IMR-90 (cell line): Measurements from ENCODE around the gene TYRP1. TPM values are rescaled to one million over a fixed set of nuclear protein-coding genes. Genes with fewer than 3 reads are reported as not detected.

Source experiments
- ATAC-seq: fragments of 200-7000 bp; cut with Tn5 transposase; 2 replicates; pipeline ENCODE4 v1.9.1; 2020; ENCODE audit warnings: low read depth, mild to moderate bottlenecking, moderate library complexity
- BruUV-seq: library from RNA; stranded (reverse); fragments of 400-500 nt; replicated peaks from 2 replicates; lab custom pipeline; 2021; lab: Mats Ljungman, UMichigan
- CTCF ChIA-PET: fragments of 300-600 bp; formaldehyde crosslinking; extraction: SDS; loops from one replicate; lab custom pipeline; 2021; ENCODE audit warnings: antibody characterized with exemption; lab: Yijun Ruan, JAX
- POLR2A ChIA-PET: fragments of 300-600 bp; sonication (Branson Sonifier 250); formaldehyde crosslinking; loops from one replicate; lab custom pipeline; 2022; ENCODE audit warnings: antibody characterized with exemption; ENCODE audit not compliant: unreplicated experiment; lab: Charles Lee
- DNase-seq: peaks from one replicate; pipeline ENCODE4 v3.0.0; 2013
- H2AFZ ChIP-seq: replicated peaks from 2 replicates; pipeline ENCODE3; 2013; ENCODE audit warnings: low read length, mild to moderate bottlenecking; ENCODE audit not compliant: poor library complexity
- H2AK5ac ChIP-seq: 2 replicates; pipeline ENCODE4 v1.6.1; 2013; ENCODE audit warnings: low read depth, low read length, inconsistent platforms
- H2AK9ac ChIP-seq: replicated peaks from 2 replicates; pipeline ENCODE3; 2013; ENCODE audit warnings: mild to moderate bottlenecking, low read depth, low read length, moderate library complexity; ENCODE audit not compliant: poor library complexity
- H2BK120ac ChIP-seq: 2 replicates; pipeline ENCODE4 v1.6.1; 2013; ENCODE audit warnings: low read depth, low read length, inconsistent platforms
- H2BK15ac ChIP-seq: 3 replicates; pipeline ENCODE4 v1.6.1; 2013; ENCODE audit warnings: low read depth, low read length, inconsistent platforms
- H2BK20ac ChIP-seq: 2 replicates; pipeline ENCODE4 v1.6.1; 2013; ENCODE audit warnings: low read depth, mild to moderate bottlenecking, inconsistent platforms, low read length, moderate library complexity
- H2BK5ac ChIP-seq: 2 replicates; pipeline ENCODE4 v1.6.1; 2013; ENCODE audit warnings: mild to moderate bottlenecking, low read depth, low read length, inconsistent platforms; ENCODE audit not compliant: poor library complexity, severe bottlenecking
- H3K14ac ChIP-seq: replicated peaks from 2 replicates; pipeline ENCODE4 v1.6.1; 2013; ENCODE audit warnings: low read depth, low read length, inconsistent platforms
- H3K18ac ChIP-seq: 2 replicates; pipeline ENCODE4 v1.6.1; 2013; ENCODE audit warnings: low read depth, low read length, control low read depth
- H3K23ac ChIP-seq: 2 replicates; pipeline ENCODE4 v1.6.1; 2013; ENCODE audit warnings: low read depth, low read length, inconsistent platforms
- H3K27ac ChIP-seq: 2 replicates; pipeline ENCODE4 v1.5.1; 2013; ENCODE audit warnings: mild to moderate bottlenecking, control low read depth, low read length; ENCODE audit not compliant: insufficient read depth
- H3K27me3 ChIP-seq: 2 replicates; pipeline ENCODE4 v1.6.1; 2013; ENCODE audit warnings: low read length; ENCODE audit not compliant: control insufficient read depth, insufficient read depth
- H3K36me3 ChIP-seq: 2 replicates; pipeline ENCODE4 v1.6.1; 2013; ENCODE audit warnings: low read length, mixed read lengths; ENCODE audit not compliant: control insufficient read depth, insufficient read depth
- H3K4ac ChIP-seq: 2 replicates; pipeline ENCODE4 v1.6.1; 2013; ENCODE audit warnings: low read depth, low read length, inconsistent platforms
- H3K4me1 ChIP-seq: 2 replicates; pipeline ENCODE4 v1.6.1; 2013; ENCODE audit warnings: low read length, mixed read lengths; ENCODE audit not compliant: control insufficient read depth, insufficient read depth
- H3K4me2 ChIP-seq: 2 replicates; pipeline ENCODE4 v1.6.1; 2013; ENCODE audit warnings: low read depth, mild to moderate bottlenecking, control low read depth, low read length, moderate library complexity
- H3K4me3 ChIP-seq: 2 replicates; pipeline ENCODE4 v1.5.1; 2013; ENCODE audit warnings: low read depth, mild to moderate bottlenecking, control low read depth, low read length, moderate library complexity; ENCODE audit not compliant: insufficient read depth
- H3K56ac ChIP-seq: 2 replicates; pipeline ENCODE4 v1.6.1; 2013; ENCODE audit warnings: low read length, inconsistent platforms; ENCODE audit not compliant: insufficient read depth; ENCODE audit errors: extremely low read depth
- H3K79me1 ChIP-seq, 2 experiments: 2 replicates each; pipeline ENCODE4 v1.6.1; 2013; ENCODE audit warnings: low read length in 2 of 2, inconsistent platforms in 1 of 2, low read depth in 1 of 2
- H3K9ac ChIP-seq: 2 replicates; pipeline ENCODE4 v1.6.1; 2013; ENCODE audit warnings: low read depth, low read length, control low read depth
- H3K9me1 ChIP-seq: 2 replicates; pipeline ENCODE4 v1.6.1; 2013; ENCODE audit warnings: low read length, inconsistent platforms; ENCODE audit not compliant: insufficient read depth
- H3K9me3 ChIP-seq: 2 replicates; pipeline ENCODE4 v1.6.1; 2013; ENCODE audit warnings: low read length; ENCODE audit not compliant: control insufficient read depth, insufficient read depth
- H4K20me1 ChIP-seq: 2 replicates; pipeline ENCODE4 v1.6.1; 2013; ENCODE audit warnings: low read length, inconsistent platforms; ENCODE audit not compliant: insufficient read depth
- H4K5ac ChIP-seq: 2 replicates; pipeline ENCODE4 v1.6.1; 2013; ENCODE audit warnings: mild to moderate bottlenecking, low read depth, low read length, control low read depth
- H4K8ac ChIP-seq, 2 experiments: 2 replicates each; pipeline ENCODE4 v1.6.1; 2013; ENCODE audit warnings: low read depth in 2 of 2, low read length in 2 of 2, control low read depth in 1 of 2, inconsistent platforms in 1 of 2
- H4K91ac ChIP-seq: 2 replicates; pipeline ENCODE4 v1.6.1; 2013; ENCODE audit warnings: low read depth, low read length, inconsistent platforms; ENCODE audit not compliant: insufficient read depth
- BHLHE40 ChIP-seq: fragments of 150-350 bp; IDR thresholded peaks from 2 replicates; pipeline ENCODE4 v1.6.1; 2016; ENCODE audit warnings: mild to moderate bottlenecking, low read depth, low read length
- CEBPB ChIP-seq: IDR thresholded peaks from 2 replicates; pipeline ENCODE4 v1.6.1; 2012; ENCODE audit warnings: low read depth, low read length, improper control_type of control experiment
- CHD1 ChIP-seq: IDR thresholded peaks from 2 replicates; pipeline ENCODE4 v1.6.1; 2012; ENCODE audit warnings: low read depth, low read length, improper control_type of control experiment
- ELK1 ChIP-seq: fragments of 150-350 bp; IDR thresholded peaks from 2 replicates; pipeline ENCODE4 v1.6.1; 2016; ENCODE audit warnings: low read depth, mild to moderate bottlenecking, low read length, moderate library complexity, borderline replicate concordance
- MAFK ChIP-seq: IDR thresholded peaks from 2 replicates; pipeline ENCODE4 v1.6.1; 2012; ENCODE audit warnings: low read depth, low read length, improper control_type of control experiment
- MAZ ChIP-seq: IDR thresholded peaks from 2 replicates; pipeline ENCODE4 v1.6.1; 2012; ENCODE audit warnings: low read depth, mild to moderate bottlenecking, low read length, improper control_type of control experiment, moderate library complexity, borderline replicate concordance
- MXI1 ChIP-seq: IDR thresholded peaks from 2 replicates; pipeline ENCODE4 v1.6.1; 2012; ENCODE audit warnings: low read depth, mild to moderate bottlenecking, low read length, moderate library complexity, borderline replicate concordance
- NFE2L2 ChIP-seq: fragments of 150-350 bp; IDR thresholded peaks from 2 replicates; pipeline ENCODE4 v1.6.1; 2016; ENCODE audit warnings: low read depth, mild to moderate bottlenecking, low read length
- POLR2A ChIP-seq: IDR thresholded peaks from 2 replicates; pipeline ENCODE4 v1.6.1; 2012; ENCODE audit warnings: mild to moderate bottlenecking, low read depth, low read length
- RAD21 ChIP-seq: IDR thresholded peaks from 2 replicates; pipeline ENCODE4 v1.6.1; 2012; ENCODE audit warnings: low read length, improper control_type of control experiment
- RCOR1 ChIP-seq: IDR thresholded peaks from 2 replicates; pipeline ENCODE4 v1.6.1; 2012; ENCODE audit warnings: mild to moderate bottlenecking, low read length, improper control_type of control experiment; ENCODE audit not compliant: insufficient replicate concordance
- RFX5 ChIP-seq: IDR thresholded peaks from 2 replicates; pipeline ENCODE4 v1.8.0; 2012; ENCODE audit warnings: low read depth, mild to moderate bottlenecking, low read length, moderate library complexity
- SMC3 ChIP-seq: fragments of 150-350 bp; IDR thresholded peaks from 2 replicates; pipeline ENCODE4 v1.6.1; 2016; ENCODE audit warnings: low read depth, mild to moderate bottlenecking, antibody characterized with exemption, low read length, moderate library complexity
- WGBS, 2 experiments: methylation state at CpG; one replicate each; pipeline versions ENCODE4 v1.1.5 to v1.1.7; 2013; ENCODE audit warnings: missing lambda C conversion rate in 2 of 2; ENCODE audit not compliant: insufficient read length in 1 of 2; ENCODE audit errors: extremely low coverage in 2 of 2; 5-methylcytosine and 5-hydroxymethylcytosine counted together
- dilution Hi-C: fragments of 300-500 bp; cut with HindIII; formaldehyde crosslinking; loops from one replicate; pipeline ENCODE4 v1.14.3; 2018; ENCODE audit warnings: low sequenced_read_pairs; ENCODE audit not compliant: unreplicated experiment
- in situ Hi-C: fragments of 300-500 bp; cut with MboI; formaldehyde crosslinking; loops from 3 replicates; pipeline ENCODE4 v1.14.3; 2019; ENCODE audit warnings: low sequenced_read_pairs, inconsistent platforms, mixed read lengths
- intact Hi-C: fragments of 100-400 bp; cut with micrococcal nuclease; formaldehyde crosslinking; loops from 2 replicates; pipeline ENCODE4 v1.10.0; 2022
- polyA plus RNA-seq, 3 experiments: library from polyadenylated mRNA; depleted of rRNA; stranded (reverse); fragments of >200 nt; gene quantifications; 2 replicates each; pipeline ENCODE4 v1.2.3, GENCODE V29; 2012; ENCODE audit warnings: low replicate concordance in 1 of 3
- total RNA-seq: library from RNA; depleted of rRNA; stranded (reverse); fragments of >200 nt; gene quantifications from 2 replicates; pipeline ENCODE4 v1.2.3, GENCODE V29; 2012
- TF ChIP-seq, protein P1 (sequence below): fragments of 150-350 bp; IDR thresholded peaks from 2 replicates; pipeline ENCODE4 v1.6.1; 2017; ENCODE audit warnings: mild to moderate bottlenecking, antibody characterized with exemption, low read length, low read depth

TYRP1 gene
- total and polyA plus RNA-seq, 2 of the 4 experiments (the other 2 are of a cell fraction) = 0.60 to 0.90 TPM

DNA sequence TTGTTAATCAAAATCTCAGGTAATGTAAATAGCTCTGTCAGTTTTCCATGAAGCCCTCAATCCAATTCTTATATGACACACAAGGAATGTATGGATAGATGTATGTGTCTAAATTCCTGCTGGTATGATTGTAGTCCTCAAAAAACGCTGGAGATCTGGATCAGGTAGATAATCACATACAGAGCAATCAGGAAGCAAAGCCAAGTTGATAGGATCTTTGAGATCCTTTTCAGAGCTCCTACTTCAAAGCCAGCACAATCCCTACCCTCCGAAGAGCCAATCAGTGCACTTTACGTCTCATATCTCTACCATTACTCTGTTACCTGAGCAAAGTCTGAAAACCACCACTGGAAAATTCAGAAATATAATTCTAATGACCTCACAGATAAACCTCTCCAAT lies 27.4 kb downstream of the TYRP1 start:
- WGBS, 2 experiments = no CpG with 5 or more reads among the region's 3 CpGs

More for the DNA sequence above, 27.4 kb downstream of the TYRP1 start:
- H2BK15ac ChIP-seq = no peak overlapping the region
- H4K8ac ChIP-seq = no peak overlapping the region
- ATAC-seq (no peak), DNase-seq (no peak)
- H4K91ac ChIP-seq = no peak overlapping the region
- H3K4ac ChIP-seq = no peak overlapping the region
- no peak overlapping the region for H2AFZ ChIP-seq
- intact Hi-C loops (loop anchor here (5.0 kb wide), 1 partner anchor 702 kb away; no protein-coding TSS in a partner anchor), in situ Hi-C loops (loop anchor here (5.0 kb wide), 2 partner anchors 162 to 367 kb away; no protein-coding TSS in a partner anchor), dilution Hi-C loops (no loop called here)
- POLR2A ChIA-PET = no interaction called here
- H3K14ac ChIP-seq = no peak overlapping the region
- no peak overlapping the region for H3K9ac ChIP-seq
- no peaks in the 10 kb centered on the region for H3K9me1 ChIP-seq
- H3K9me3 ChIP-seq = no peaks in the 10 kb centered on the region
- H2BK120ac ChIP-seq = no peak overlapping the region
- TF ChIP-seq CEBPB (no peak), NFE2L2 (no peak), MAFK (no peak), RCOR1 (no peak), RFX5 (no peak), MXI1 (no peak), POLR2A (no peak), BHLHE40 (no peak), RAD21 (no peak), ELK1 (no peak), CHD1 (no peak), SMC3 (no peak), MAZ (no peak)
- TF ChIP-seq, protein P1, sequence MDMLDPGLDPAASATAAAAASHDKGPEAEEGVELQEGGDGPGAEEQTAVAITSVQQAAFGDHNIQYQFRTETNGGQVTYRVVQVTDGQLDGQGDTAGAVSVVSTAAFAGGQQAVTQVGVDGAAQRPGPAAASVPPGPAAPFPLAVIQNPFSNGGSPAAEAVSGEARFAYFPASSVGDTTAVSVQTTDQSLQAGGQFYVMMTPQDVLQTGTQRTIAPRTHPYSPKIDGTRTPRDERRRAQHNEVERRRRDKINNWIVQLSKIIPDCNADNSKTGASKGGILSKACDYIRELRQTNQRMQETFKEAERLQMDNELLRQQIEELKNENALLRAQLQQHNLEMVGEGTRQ = no peak
- H2BK5ac ChIP-seq = no peak overlapping the region
- H2AK5ac ChIP-seq = no peak overlapping the region
- no peak overlapping the region for H3K23ac ChIP-seq
- no TSS peak for BruUV-seq
- no peaks in the 10 kb centered on the region for H3K36me3 ChIP-seq
- H3K27me3 ChIP-seq = no peaks in the 10 kb centered on the region
- H3K4me3 ChIP-seq = no peak overlapping the region
- no peaks in the 10 kb centered on the region for H3K4me1 ChIP-seq
- H3K56ac ChIP-seq = no peak overlapping the region
- CTCF ChIA-PET = interaction anchor here (1.7 kb wide), 1 partner anchor 164 kb away, joined by 7 read pairs; no protein-coding TSS in a partner anchor
- H2BK20ac ChIP-seq = no peak overlapping the region
- H3K18ac ChIP-seq = no peak overlapping the region
- no peaks in the 10 kb centered on the region for H4K20me1 ChIP-seq
- H3K79me1 ChIP-seq = no peaks in the 10 kb centered on the region
- H3K27ac ChIP-seq = no peak overlapping the region
- H2AK9ac ChIP-seq = no peak overlapping the region
- H3K4me2 ChIP-seq = no peak overlapping the region
- H4K5ac ChIP-seq = no peak overlapping the region
